ENCODE data around the gene ZBTB46. TPM values are rescaled to one million over a fixed set of nuclear protein-coding genes. Genes with fewer than 3 reads are reported as not detected.

Gene ZBTB46
- total RNA-seq, 1 donor from 2014 or later, result 1.7 TPM

- DNase-seq (ENCODE audit: low spot score), result no peak
Measured at GRCh38 chr20:63696306-63696627, 134.8 kb downstream of the ZBTB46 start.

GRCh38 chr20:63695424-63696305 lies 135.4 kb downstream of the ZBTB46 start:
- no peak for DNase-seq (ENCODE audit: low spot score)

- DNase-seq (ENCODE audit: low spot score), result no peak
Measured at GRCh38 chr20:63694584-63695423, 136.3 kb downstream of the ZBTB46 start.

GRCh38 chr20:63693733-63694583 lies 137.1 kb downstream of the ZBTB46 start:
- no peak for DNase-seq (ENCODE audit: low spot score)

Other genes starting within 250 kb of the ZBTB46 start
- gene GMEB2, start 204.2 kb downstream of the ZBTB46 start, total RNA-seq (ENCODE audit: insufficient read depth, low replicate concordance), result 3.4 TPM
- 12.5 TPM for gene STMN3, start 177.8 kb downstream of the ZBTB46 start, total RNA-seq (ENCODE audit: insufficient read depth, low replicate concordance)
- 17.6 TPM for gene RTEL1, start 173.0 kb downstream of the ZBTB46 start, total RNA-seq (ENCODE audit: insufficient read depth, low replicate concordance)
- not detected for gene TNFRSF6B, start 134.6 kb downstream of the ZBTB46 start, total RNA-seq (ENCODE audit: insufficient read depth, low replicate concordance)
- gene ARFRP1, start 123.3 kb downstream of the ZBTB46 start, total RNA-seq (ENCODE audit: insufficient read depth, low replicate concordance), result 38.3 TPM
- gene ZGPAT, start 123.2 kb downstream of the ZBTB46 start, total RNA-seq (ENCODE audit: insufficient read depth, low replicate concordance), result 15.6 TPM
- gene LIME1, start 94.6 kb downstream of the ZBTB46 start, total RNA-seq (ENCODE audit: insufficient read depth, low replicate concordance), result 1.2 TPM
- gene SLC2A4RG, start 91.5 kb downstream of the ZBTB46 start, total RNA-seq (ENCODE audit: insufficient read depth, low replicate concordance), result 15.2 TPM
- not detected for gene ABHD16B, start 30.2 kb upstream of the ZBTB46 start, total RNA-seq (ENCODE audit: insufficient read depth, low replicate concordance)
- 72.2 TPM for gene TPD52L2, start 34.0 kb upstream of the ZBTB46 start, total RNA-seq (ENCODE audit: insufficient read depth, low replicate concordance)
- gene DNAJC5, start 63.9 kb upstream of the ZBTB46 start, total RNA-seq (ENCODE audit: insufficient read depth, low replicate concordance), result 25.5 TPM
- gene UCKL1, start 125.2 kb upstream of the ZBTB46 start, total RNA-seq (ENCODE audit: insufficient read depth, low replicate concordance), result 48.2 TPM
- gene ZNF512B, start 138.7 kb upstream of the ZBTB46 start, total RNA-seq (ENCODE audit: insufficient read depth, low replicate concordance), result 8.9 TPM
- 0.24 TPM for gene SAMD10, start 148.4 kb upstream of the ZBTB46 start, total RNA-seq (ENCODE audit: insufficient read depth, low replicate concordance)
- 44.1 TPM for gene PRPF6, start 149.9 kb upstream of the ZBTB46 start, total RNA-seq (ENCODE audit: insufficient read depth, low replicate concordance)
- 1.2 TPM for gene C20orf204, start 204.9 kb upstream of the ZBTB46 start, total RNA-seq (ENCODE audit: insufficient read depth, low replicate concordance)
- 8.7 TPM for gene SOX18, start 218.4 kb upstream of the ZBTB46 start, total RNA-seq (ENCODE audit: insufficient read depth, low replicate concordance)
- gene TCEA2, start 231.9 kb upstream of the ZBTB46 start, total RNA-seq (ENCODE audit: insufficient read depth, low replicate concordance), result 20.9 TPM
- gene RGS19, start 248.3 kb upstream of the ZBTB46 start, total RNA-seq (ENCODE audit: insufficient read depth, low replicate concordance), result 31.5 TPM
- gene OPRL1, start 248.8 kb upstream of the ZBTB46 start, total RNA-seq (ENCODE audit: insufficient read depth, low replicate concordance), result 2.9 TPM

All from umbilical cord (tissue), 2 donors.